NCI-H460 (cell line): ENCODE measurements around the gene CDKN2B-AS1. TPM values are rescaled to one million over a fixed set of nuclear protein-coding genes. Genes with fewer than 3 reads are reported as not detected.
"Not testable (repeated sequence)": the region's sequence is repeated elsewhere in the genome, so short reads cannot be mapped to it uniquely, and the experiment has no call there.

Experiments
- DNase-seq: peaks from one replicate; pipeline ENCODE4 v3.0.0-alpha.2; 2016; ENCODE audit warnings: low read depth; ENCODE audit errors: extremely low read depth
- total RNA-seq: library from RNA; depleted of rRNA; stranded (reverse); fragments of >200 nt; shearing (Covaris generic); gene quantifications from 2 replicates; pipeline ENCODE4 v1.2.3, GENCODE V29; 2014

Gene CDKN2B-AS1
- total RNA-seq, 1 experiment from 2014 or later, result not detected

DNA sequence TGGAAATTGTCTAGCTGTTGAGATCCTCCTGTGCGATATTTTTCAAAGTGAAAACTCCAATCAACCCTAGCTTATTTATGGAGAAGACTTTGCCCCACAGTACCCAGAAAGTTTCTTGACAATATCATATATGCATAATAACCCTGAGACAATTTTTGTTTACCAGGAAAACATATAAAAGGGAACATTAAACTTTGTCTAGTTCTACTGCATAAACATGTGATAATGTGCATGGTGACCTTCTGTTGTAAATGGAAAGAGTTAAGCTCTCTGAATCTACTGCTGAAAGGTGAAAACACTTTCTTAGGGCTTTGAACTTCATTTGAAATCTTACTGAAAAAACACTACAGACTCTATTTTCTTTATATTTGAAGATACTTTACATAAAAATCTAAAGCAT is 46.8 kb downstream of the CDKN2B-AS1 start:
- DNase-seq, result no peak

DNA sequence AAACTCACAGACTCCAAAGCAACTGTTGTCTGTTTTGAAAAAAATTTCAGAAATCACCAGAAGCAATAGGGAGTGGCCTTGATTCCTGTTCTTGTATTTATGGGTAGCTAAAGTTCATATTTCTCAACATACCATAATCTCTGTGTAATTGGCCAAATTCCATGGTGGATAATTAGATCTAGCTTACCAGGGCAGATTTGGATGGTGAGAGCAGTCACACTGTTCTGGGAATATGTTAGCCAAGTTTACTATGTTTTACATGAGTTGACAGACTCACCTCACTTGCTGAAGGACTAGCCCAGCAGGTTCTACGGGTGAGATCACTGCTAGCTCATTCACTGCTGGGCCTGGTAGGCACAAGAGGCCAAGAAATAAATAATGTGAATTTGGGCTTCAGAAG is 47.2 kb downstream of the CDKN2B-AS1 start:
- no peak for DNase-seq

DNA sequence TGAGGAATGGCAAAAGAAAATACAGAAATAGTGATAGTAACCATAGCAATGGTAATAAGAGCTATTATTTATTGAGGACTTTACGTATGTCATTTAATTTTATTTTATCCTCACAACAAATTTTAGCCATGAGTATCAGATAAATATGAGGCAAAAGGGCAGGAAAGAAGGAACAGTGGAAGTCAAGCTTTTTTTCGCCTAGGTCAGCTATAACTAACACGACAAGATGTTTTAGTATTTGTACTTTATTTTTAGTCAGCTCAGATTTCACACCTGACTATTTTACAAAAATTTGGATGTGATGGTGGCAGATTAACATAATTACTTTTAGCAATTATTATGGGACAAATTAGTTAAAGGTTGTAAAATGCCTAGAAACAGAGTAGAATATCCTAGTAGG is 49.3 kb downstream of the CDKN2B-AS1 start:
- no peak for DNase-seq

DNA sequence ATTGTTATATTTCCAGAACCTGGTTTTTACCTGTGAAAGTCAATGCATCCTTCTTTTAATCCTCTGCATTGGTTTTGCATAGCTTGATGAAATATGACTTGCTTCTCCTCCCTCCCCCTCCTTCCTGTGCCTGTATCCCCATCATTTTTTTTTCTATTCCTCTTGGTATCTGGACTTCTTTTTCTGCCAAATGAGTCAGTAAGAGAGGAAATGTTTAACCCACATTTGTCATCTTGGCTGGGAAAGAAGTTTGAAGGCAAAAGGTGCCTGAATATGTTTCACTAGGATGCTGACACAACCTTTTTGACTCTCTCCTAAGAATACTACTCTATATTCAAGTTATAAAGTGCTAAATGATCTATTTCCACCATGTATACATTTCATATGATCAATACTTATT is 50.0 kb downstream of the CDKN2B-AS1 start:
- DNase-seq, result no peak

DNA sequence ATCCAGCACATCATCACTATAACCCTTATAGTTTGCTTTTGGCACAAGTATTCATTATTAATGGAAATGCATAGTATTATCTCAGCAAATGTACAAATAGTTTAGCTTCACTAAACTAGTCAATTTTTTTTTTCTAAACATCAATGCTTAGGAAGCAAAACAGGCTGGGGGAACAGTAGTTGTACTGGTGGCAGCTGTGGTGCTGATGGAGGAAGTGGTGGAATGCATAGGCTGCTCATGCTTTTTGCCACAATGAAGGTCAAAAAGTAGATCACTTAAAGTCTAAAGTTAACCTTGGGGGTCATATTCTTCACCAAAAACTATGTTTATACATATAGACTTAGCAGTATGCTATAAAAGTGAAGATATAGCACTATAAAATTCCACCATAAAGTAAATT is 50.8 kb downstream of the CDKN2B-AS1 start:
- DNase-seq, result no peak

DNA sequence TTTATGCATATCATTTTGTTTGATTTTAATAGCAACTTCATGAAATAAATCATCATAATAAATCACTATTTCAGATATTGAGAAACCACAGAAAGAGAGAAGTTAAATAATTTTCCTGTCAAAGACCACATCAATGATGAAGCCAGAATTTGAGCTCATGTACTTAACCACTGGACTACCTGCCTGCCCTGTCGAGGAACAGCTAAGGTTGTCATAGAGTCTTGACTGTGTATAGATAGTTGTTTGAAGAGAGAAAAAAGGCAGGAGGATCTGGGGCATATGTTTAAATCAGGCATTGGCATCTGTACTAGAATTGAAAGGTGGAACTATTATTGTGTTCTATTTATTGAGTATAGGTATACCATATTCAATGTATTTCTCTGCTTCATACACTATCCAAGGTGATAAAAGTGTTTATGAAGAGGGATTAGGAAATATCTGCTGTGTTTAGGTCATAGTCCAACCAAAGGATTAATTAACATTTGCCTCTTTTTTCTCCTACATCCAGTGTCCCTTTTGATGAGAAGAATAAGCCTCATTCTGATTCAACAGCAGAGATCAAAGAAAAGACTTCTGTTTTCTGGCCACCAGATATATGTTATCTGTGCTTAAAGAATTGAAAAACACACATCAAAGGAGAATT is 51.8 kb downstream of the CDKN2B-AS1 start:
- DNase-seq, result no peak

DNA sequence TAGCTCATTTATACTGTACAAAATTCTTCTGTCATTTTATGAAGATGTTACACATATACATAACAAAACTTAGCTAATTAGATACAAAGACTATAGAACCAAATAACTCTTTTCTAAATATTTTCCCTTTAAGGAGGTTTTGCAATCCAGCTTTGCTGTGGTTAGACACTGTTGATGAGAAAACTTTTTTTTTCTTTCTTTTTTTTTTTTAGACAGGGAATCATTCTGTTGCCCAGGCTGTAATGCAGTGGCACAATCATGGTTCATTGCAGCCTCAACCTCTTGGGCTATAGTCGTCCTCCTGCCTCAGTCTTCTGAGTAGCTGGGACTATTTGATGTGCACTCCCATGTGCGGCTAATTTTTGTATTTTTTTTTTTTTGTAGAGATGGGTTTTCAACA is 53.0 kb downstream of the CDKN2B-AS1 start:
- no peak for DNase-seq

DNA sequence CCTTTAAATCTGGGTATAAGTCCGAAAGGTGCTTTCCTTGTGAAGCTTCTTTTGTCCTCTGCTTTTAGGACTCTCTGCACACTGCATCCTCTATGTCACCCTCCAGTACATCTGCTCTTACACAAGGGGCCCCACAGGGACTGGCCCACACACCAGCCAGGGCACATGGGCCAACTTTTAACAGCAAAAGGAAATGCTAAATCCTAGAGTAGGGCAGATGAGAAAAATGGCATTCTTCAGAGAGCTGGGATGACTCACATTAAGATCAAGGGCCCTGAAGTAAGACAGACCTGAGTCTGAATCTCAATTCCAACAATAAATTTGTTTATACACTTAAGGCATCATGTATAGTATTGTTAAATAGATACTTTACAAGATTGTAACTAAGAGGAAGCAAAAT is 54.8 kb downstream of the CDKN2B-AS1 start:
- DNase-seq, result no peak

DNA sequence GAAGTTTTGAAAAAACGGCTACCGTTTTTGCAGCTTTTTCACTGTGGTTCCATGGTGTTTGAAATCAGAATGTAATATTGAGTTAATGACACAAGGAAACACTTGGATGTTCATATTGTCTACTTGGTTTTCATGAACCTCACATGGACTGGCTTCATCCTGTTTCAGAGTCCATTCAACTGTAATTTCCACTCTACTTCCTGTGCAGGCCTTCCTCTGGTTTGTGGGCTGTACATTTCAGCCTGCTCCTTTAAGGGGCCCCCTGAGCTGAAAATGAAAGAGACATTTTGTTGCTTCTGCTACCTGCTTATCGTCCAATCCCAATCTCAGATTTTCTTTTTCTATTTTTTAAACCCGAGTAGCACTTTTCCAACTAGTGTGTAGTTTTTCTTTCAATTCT is 56.3 kb downstream of the CDKN2B-AS1 start:
- no peak for DNase-seq

DNA sequence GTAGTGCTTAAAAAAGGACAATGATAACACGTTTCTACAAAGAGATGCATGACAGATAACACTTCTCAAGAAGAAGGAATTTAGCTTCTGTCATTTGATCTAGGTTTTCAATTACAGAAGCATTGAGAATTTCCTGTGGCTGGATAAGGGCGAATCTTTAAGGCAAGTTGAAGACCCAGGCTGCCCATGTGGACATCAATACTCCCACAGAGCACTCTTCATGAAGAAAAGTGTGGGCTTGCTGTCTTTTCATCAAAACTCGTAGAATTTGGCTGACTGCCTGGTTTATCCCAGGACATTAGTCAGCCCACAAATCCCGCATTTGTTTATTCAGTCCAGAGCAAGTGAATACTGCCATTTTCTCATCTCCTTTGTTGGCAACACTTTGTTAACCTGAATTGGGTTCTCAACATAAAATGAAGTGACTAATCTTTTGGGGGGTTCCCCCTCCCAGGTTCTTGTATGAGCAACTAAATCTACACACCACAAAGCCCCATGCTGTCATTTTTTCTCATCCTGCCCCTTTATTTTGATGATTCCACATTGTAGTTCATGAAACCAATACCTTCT is 57.9 kb downstream of the CDKN2B-AS1 start:
- no peak for DNase-seq

DNA sequence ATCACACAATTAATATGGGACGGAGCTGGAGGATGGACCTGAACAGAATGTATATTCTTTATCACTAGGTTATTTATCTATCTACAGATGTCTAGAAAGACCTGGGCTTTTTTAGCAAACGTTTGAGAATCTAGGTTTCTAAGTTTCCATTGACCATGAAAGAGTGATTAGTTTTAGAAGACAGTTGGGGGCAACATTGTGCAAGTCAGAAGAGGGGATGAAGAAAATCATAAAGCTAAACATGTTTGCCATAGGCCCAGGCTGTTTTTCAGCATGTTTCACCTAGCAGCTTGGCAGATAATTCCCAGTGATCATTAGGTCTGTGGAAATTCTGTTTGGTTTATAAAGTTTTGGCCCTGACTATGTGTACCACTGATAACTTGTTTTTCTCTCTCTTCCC is 58.6 kb downstream of the CDKN2B-AS1 start:
- DNase-seq, result no peak

DNA sequence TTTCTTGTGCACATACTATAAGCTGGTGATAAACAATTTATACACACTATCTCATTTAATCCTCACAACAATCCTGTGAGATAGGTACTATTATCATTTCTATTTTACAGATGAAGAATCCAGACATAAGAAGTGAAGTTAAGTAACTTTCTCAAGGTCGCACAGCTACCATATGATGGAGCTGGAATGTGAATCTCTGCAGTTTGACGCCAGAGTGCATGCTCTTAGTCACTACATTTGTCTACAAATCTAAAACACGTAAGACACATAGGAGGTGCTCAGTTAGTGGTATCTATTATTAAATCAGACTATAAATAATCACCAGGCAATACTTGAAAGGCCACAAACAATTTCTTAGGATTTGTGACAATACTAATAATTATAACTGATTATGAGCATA is 59.5 kb downstream of the CDKN2B-AS1 start:
- DNase-seq, result no peak

DNA sequence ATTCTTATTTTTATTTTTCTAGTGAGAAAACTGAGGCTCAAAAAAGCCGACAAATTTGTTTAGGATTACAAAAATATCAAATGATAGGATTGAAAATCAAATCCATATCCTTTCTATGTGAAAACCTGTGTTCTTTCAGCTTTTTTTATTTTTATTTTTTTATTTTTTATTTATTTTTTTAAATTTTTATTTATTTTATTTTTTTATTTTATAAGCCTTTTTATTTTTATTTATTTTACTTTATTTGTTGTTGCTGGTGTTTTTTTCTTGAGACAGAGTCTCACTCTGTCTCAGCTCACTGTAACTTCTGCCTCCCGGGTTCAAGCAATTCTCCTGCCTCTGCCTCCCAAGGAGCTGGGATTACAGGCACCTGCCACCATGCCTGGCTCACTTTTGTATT is 59.9 kb downstream of the CDKN2B-AS1 start:
- DNase-seq, result no peak

DNA sequence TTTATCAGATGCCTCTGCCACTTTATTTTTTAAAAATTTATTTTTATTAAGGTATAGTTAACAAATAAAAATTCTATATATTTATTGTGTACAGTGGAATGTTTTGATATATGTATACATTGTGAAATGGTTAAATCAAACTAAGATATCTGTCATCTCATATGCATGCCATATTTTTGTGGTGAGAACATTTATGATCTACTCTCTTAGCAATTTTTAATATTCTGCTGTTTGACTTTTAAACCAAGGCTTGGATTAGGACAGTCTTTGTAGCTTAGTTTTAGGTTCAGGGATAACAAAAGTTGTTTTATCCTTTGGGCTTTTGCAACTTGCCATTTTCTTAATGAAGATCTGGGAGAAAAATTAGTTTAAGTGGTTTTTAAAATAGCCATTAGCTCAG is 60.5 kb downstream of the CDKN2B-AS1 start:
- no peak for DNase-seq

DNA sequence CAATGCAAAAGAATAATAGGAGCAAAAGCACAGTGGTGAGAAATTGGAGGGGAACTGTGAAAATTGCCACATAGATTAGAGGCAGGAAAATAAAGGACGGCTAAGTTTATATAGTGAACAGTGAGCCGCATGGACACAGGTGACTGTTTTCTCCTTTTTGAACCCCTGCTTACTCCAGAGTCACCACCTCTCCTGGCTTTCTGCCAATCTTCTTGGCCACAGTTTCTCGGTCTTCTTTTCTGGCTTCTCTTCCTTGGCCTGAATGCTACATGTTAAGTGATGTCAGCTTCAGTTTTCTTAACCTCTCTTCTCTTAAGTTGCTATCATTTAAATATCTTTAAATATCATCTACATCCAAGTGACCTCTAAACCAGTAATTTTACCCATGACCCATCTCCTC is 61.8 kb downstream of the CDKN2B-AS1 start:
- DNase-seq, result no peak

DNA sequence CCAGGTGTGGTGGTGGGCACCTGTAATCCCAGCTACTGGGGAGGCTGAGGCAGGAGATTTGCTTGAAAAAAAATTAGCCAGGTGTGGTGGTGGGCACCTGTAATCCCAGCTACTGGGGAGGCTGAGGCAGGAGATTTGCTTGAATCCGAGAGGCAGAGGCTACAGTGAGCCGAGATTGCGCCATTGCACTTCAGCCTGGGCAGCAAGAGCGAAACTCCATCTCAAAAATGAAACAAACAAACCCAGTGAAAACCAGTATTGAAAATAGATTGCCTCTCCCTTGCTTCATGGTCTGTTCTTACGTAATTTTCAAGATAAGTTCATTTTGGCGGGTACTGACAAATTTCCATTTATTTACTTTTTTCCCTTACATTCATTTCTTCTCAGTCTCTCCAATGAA is 63.4 kb downstream of the CDKN2B-AS1 start:
- DNase-seq, result not testable (repeated sequence)

DNA sequence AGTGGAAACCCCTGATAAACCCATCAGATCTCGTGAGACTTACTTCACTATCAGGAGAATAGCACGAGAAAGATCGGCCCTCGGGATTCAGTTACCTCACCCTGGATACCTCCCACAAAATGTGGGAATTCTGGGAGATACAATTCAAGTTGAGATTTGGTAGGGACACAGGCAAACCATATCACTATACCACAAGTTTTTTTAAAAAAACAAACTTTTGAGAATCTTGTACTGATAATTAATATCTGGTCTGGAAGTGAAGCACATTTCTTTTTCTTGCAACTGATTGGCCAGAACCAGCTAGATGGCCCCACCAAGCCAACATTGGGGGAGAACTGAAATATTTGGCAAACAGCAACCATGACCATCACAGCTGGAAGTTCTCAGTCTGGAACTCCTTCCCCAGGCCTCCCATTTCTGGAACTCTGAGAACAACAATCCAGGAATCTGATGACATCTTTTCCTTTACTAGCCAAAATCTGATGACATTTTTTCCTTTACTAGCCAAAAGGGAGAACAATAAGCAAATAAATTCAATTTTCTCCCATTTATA is 66.3 kb downstream of the CDKN2B-AS1 start:
- no peak for DNase-seq

DNA sequence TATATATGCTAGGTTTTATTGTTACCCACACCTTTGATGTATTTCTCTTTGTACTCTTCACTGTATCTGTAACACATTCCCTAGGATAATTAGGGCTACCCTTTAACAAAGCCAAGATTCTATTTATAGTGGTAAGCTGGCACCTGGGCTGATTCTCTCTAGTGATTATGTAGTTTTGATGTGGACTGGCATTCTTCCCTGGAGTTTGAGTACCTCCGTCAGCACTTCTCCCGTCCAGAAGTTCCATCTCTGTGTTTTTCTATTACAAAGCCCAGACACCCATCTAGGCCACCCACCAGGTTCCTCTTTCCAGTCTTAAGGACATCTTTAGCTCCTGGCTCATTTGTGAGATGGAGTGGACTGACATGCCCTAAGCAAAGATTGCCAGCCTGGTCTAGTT is 70.4 kb downstream of the CDKN2B-AS1 start:
- DNase-seq, result no peak

DNA sequence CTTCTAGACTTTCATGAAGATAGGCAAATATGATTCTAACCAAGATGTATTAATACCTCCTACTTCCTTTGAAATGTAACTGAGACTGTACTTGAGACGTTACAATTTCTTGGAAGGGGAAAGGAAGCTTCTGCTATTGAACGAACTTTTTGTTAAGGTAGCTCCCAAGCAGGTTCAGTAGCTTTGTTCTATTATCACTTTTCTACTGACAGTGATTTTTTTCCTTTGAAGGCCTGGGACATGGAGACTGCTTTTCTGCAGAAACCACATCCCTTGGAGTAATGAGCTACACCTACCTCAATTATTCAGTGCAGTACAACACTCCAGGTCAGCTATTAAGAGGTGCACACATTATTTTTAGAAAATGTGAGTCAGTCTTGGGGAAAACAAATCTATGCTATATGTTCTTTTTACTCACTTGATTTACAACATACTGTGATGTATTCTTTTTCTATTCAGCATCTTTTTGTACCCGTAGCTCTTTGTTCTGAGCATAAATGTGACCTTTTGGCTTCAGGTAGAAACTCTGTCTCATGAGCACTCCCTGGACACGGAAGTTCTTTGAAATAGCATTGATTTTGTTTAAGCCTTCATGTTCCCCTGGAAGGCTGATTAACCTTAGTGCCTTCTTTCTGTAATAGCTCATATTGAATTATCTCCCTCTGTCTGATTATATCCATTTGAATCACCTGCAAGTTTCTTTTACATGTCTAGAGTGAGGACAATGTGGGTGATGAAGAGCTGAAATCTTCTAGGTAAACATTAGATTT is 71.0 kb downstream of the CDKN2B-AS1 start:
- no peak for DNase-seq

DNA sequence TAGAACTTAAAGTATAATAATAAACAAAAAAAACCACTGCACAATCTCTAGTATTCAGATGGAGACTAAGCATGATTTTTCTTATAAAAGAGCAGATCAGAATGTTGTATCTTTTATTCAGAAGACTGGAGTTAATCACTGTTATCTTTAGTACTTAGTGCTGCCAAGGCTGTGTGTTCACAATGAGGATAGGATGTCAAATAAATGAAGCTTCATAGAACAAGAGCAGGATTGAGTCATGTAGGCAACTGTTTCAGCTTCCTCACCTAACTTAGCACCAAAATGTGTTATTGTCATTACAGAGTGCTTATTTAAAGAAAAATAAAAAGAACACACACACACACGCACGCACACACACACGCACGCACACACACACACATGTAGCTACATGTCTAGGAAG is 72.6 kb downstream of the CDKN2B-AS1 start:
- DNase-seq, result no peak

DNA sequence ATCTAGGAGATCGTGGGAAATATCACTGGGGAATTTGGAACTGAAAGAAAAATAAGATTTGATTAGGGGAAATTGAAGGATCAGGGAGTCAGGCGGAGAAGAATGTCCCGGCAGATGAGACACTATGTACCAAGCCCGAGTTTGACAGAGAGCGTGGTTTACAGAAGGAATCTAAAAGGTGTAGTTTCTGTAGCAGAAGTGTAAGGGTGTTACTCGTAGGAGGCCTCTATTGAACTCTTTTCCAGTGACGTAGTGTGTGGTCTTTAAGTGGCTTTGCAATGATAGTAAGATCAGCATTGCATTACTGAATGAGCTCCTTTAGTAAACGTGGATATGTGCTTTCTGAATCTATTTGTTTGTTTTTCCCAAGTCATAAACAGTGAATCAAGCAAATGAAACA is 73.8 kb downstream of the CDKN2B-AS1 start:
- DNase-seq, result no peak

DNA sequence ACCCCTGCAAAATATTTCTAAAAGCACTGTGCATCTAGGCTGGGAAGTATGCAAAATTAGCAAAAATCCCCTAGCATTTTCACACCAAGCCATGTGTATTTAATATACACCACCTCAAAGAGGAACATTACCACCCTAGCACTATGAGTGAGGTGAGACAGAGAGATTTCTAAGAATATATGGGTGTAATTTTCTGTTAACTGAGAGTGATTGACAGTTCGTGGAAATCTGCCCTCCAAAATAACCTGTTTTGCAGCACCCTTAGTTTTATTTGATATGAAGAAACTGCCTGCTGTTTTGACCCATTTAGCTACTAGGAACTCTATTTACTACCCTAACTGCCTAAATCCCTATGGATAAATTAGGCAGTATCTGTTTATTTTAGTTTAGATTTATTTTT is 78.8 kb downstream of the CDKN2B-AS1 start:
- no peak for DNase-seq
